Upper lobe of right lung (tissue), 1 donor: ENCODE results near the gene FXYD6. TPM values are rescaled to one million over a fixed set of nuclear protein-coding genes. Genes with fewer than 3 reads are reported as not detected.
A peak's percentile ranks its signal among the peaks of the same experiment; 100 is the strongest.

Experiments
- ATAC-seq: fragments of 200-7000 bp; cut with Tn5 transposase; one replicate; pipeline ENCODE4 v1.9.1; 2020; ENCODE audit warnings: mild to moderate bottlenecking, moderate library complexity
- DNase-seq: peaks from one replicate; pipeline ENCODE4 v3.0.0-alpha.2; 2020
- H3K27ac ChIP-seq: fragments of 200-600 bp; one replicate; pipeline ENCODE4 v1.8.0; 2022
- H3K27me3 ChIP-seq: fragments of 200-600 bp; one replicate; pipeline ENCODE4 v1.8.0; 2022; ENCODE audit warnings: mild to moderate bottlenecking
- H3K36me3 ChIP-seq: fragments of 200-600 bp; one replicate; pipeline ENCODE4 v1.8.0; 2022
- H3K4me1 ChIP-seq: fragments of 200-600 bp; one replicate; pipeline ENCODE4 v1.8.0; 2022
- H3K4me3 ChIP-seq: fragments of 200-600 bp; one replicate; pipeline ENCODE4 v1.8.0; 2022; ENCODE audit warnings: mild to moderate bottlenecking
- H3K9me3 ChIP-seq: fragments of 200-600 bp; one replicate; pipeline ENCODE4 v1.8.0; 2022
- intact Hi-C: fragments of 100-400 bp; cut with DNase I; formaldehyde crosslinking; loops from one replicate; pipeline ENCODE4 v1.11.0; 2022
- total RNA-seq: library from RNA; stranded (reverse); fragmentation: NEBNext Ultra II Directional; extraction: Animal tissue kit (Norgen Biotek cat#: 25700); gene quantifications from one replicate; pipeline ENCODE4 v1.2.1, GENCODE V29; 2021
- TF ChIP-seq, protein P1 (sequence below): fragments of 200-600 bp; IDR thresholded peaks from one replicate; pipeline ENCODE4 v1.8.0; 2022; ENCODE audit warnings: antibody characterized with exemption
- donor health status: DM: no; HTN: yes; CAD: no; lungs with severe emphysema.

The FXYD6 gene
- total RNA-seq, 1 donor from 2014 or later, result 59.0 TPM

- TF ChIP-seq, protein P1, sequence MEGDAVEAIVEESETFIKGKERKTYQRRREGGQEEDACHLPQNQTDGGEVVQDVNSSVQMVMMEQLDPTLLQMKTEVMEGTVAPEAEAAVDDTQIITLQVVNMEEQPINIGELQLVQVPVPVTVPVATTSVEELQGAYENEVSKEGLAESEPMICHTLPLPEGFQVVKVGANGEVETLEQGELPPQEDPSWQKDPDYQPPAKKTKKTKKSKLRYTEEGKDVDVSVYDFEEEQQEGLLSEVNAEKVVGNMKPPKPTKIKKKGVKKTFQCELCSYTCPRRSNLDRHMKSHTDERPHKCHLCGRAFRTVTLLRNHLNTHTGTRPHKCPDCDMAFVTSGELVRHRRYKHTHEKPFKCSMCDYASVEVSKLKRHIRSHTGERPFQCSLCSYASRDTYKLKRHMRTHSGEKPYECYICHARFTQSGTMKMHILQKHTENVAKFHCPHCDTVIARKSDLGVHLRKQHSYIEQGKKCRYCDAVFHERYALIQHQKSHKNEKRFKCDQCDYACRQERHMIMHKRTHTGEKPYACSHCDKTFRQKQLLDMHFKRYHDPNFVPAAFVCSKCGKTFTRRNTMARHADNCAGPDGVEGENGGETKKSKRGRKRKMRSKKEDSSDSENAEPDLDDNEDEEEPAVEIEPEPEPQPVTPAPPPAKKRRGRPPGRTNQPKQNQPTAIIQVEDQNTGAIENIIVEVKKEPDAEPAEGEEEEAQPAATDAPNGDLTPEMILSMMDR, result peak; percentile 50
- no peak overlapping the region for H3K4me3 ChIP-seq
- H3K27me3 ChIP-seq, result no peaks in the 10 kb centered on the region
- intact Hi-C loops, result loop anchor here (10.0 kb wide), 1 partner anchor 235 kb away; no protein-coding TSS in a partner anchor
- DNase-seq, result no peak
- no peaks in the 10 kb centered on the region for H3K9me3 ChIP-seq
- ATAC-seq, result peak; percentile 42
- H3K36me3 ChIP-seq, result no peaks in the 10 kb centered on the region
- H3K27ac ChIP-seq, result no peak overlapping the region
- peaks cover 61% of the 10 kb centered on the region for H3K4me1 ChIP-seq
These were observed 57.1 kb downstream of the FXYD6 start for GRCh38 chr11:117819096-117820040.

- no peaks in the 10 kb centered on the region for H3K9me3 ChIP-seq
- H3K27ac ChIP-seq, result no peak overlapping the region
- no peak overlapping the region for H3K4me3 ChIP-seq
- TF ChIP-seq, protein P1, result no peak
- DNase-seq (no peak), ATAC-seq (no peak)
- H3K36me3 ChIP-seq, result no peaks in the 10 kb centered on the region
- peaks cover 54% of the 10 kb centered on the region for H3K4me1 ChIP-seq
- intact Hi-C loops, result no loop called here
- H3K27me3 ChIP-seq, result no peaks in the 10 kb centered on the region
These were observed 58.2 kb downstream of the FXYD6 start for GRCh38 chr11:117818041-117818873.

DNA sequence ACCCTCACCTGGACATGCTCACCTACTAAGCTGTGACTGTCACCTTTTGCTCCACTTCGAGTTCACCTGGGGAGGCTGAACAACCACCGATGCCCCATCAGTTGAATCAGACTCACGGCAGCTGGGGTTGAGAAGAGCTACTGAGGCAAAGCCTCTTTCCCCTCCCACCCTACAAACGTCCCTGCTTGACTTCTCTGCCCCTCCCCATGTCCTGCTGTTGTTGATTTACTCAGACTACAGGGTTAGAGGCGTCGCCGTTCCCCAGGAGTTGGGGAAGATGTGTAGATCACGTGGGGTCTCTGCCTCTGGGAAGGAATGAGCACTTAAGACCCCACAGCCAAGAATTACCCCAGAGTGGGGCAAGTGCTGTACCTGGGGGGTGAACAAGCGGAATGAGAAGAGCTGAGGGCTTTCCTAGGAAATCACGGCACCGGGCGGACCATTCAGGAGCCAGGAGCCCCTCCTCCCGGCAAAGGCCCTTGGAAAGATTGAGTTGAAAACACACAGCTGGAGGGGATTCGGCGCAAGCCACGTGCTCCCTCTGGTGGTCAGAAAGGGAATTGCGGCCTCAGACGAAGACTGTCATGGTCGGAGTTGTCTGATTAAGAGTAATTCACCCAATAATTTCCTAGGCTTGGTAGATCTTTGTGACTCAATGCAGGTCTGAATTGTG is 59.0 kb downstream of the FXYD6 start:
- Histone ChIP-seq H3K4me3 (no peak overlapping the region), H3K27me3 (no peaks in the 10 kb centered on the region), H3K4me1 (peaks cover 46% of the 10 kb centered on the region), H3K27ac (peak overlapping the region; percentile 47), H3K9me3 (no peaks in the 10 kb centered on the region), H3K36me3 (no peaks in the 10 kb centered on the region)
- intact Hi-C loops, result no loop called here
- DNase-seq, result peak; percentile 83
- ATAC-seq, result peak; percentile 76
- TF ChIP-seq, protein P1, result peak; percentile 100

GRCh38 chr11:117816846-117817367 is 59.6 kb downstream of the FXYD6 start:
- intact Hi-C loops, result no loop called here
- Histone ChIP-seq H3K4me3 (no peak overlapping the region), H3K36me3 (no peaks in the 10 kb centered on the region), H3K9me3 (no peaks in the 10 kb centered on the region), H3K27ac (peak overlapping the region; percentile 47), H3K27me3 (no peaks in the 10 kb centered on the region), H3K4me1 (peaks cover 43% of the 10 kb centered on the region)
- ATAC-seq (peak; percentile 2), DNase-seq (no peak)
- TF ChIP-seq, protein P1, result no peak

GRCh38 chr11:117816151-117816741 is 60.2 kb downstream of the FXYD6 start:
- H3K27me3 ChIP-seq, result no peaks in the 10 kb centered on the region
- TF ChIP-seq, protein P1, result no peak
- no peak for DNase-seq
- ATAC-seq, result no peak
- H3K4me3 ChIP-seq, result no peak overlapping the region
- no peaks in the 10 kb centered on the region for H3K36me3 ChIP-seq
- H3K4me1 ChIP-seq, result peaks cover 43% of the 10 kb centered on the region
- H3K27ac ChIP-seq, result peak overlapping the region; percentile 71
- intact Hi-C loops, result no loop called here
- no peaks in the 10 kb centered on the region for H3K9me3 ChIP-seq
